Uterus (tissue), 4 donors: Measurements from ENCODE around the gene NEB. TPM values are rescaled to one million over a fixed set of nuclear protein-coding genes. Genes with fewer than 3 reads are reported as not detected.

Experiments used
- DNase-seq, 2 donors: peaks; one replicate each; pipeline ENCODE4 v3.0.0-alpha.2; 2019 to 2020
- H3K27ac ChIP-seq, 2 donors: fragments of 200-600 bp; sonication (generic); 1 replicate in 1 of 2; 2 replicates in 1 of 2; pipeline ENCODE4 v1.5.1; 2016 to 2018
- H3K27me3 ChIP-seq, 2 donors: fragments of 200-600 bp; sonication (generic); one replicate each; pipeline ENCODE4 v1.5.1; 2018 to 2019; ENCODE audit warnings: control low read depth in 1 of 2
- H3K36me3 ChIP-seq, 2 donors: fragments of 200-600 bp; sonication (generic); one replicate each; pipeline ENCODE4 v1.5.1; 2019; ENCODE audit warnings: control low read depth in 1 of 2
- H3K4me1 ChIP-seq, 2 donors: fragments of 200-600 bp; sonication (generic); one replicate each; pipeline ENCODE4 v1.5.1; 2018 to 2019; ENCODE audit warnings: control low read depth in 1 of 2
- H3K4me3 ChIP-seq, 2 donors: fragments of 200-600 bp; sonication (generic); 1 replicate in 1 of 2; 2 replicates in 1 of 2; pipeline ENCODE4 v1.5.1; 2018 to 2019; ENCODE audit warnings: mild to moderate bottlenecking in 1 of 2
- H3K9me3 ChIP-seq, 2 donors: fragments of 200-600 bp; sonication (generic); one replicate each; pipeline ENCODE4 v1.5.1; 2019; ENCODE audit warnings: control low read depth in 1 of 2
- POLR2A ChIP-seq, 2 donors: fragments of 450-650 bp; IDR thresholded peaks; one replicate each; pipeline ENCODE4 v1.6.1; 2016; ENCODE audit warnings: antibody characterized with exemption in 2 of 2, mild to moderate bottlenecking in 1 of 2, moderate library complexity in 1 of 2
- intact Hi-C: fragments of 100-400 bp; cut with DNase I; formaldehyde crosslinking; loops from one replicate; pipeline ENCODE4 v1.15.1; 2023; ENCODE audit warnings: low total_unique reads
- total RNA-seq, 4 donors: library from RNA; depleted of rRNA in 3 of 4; stranded (reverse); fragments of >200 nt in 3 of 4; gene quantifications; one replicate each; pipeline versions ENCODE4 v1.1.0 to v1.2.4, GENCODE V29; 2014 to 2023
- TF ChIP-seq, protein P1 (sequence below), 4 experiments: fragments of 200-600 bp in 2 of 4; fragments of 450-650 bp in 2 of 4; sonication (generic) in 2 of 4; IDR thresholded peaks; one replicate each; pipeline ENCODE4 v1.5.1; 2016 to 2019; ENCODE audit warnings: antibody characterized with exemption in 4 of 4, mild to moderate bottlenecking in 2 of 4, moderate library complexity in 1 of 4
- donor health status: DM: yes; HTN: yes; CAD: no.

Gene NEB
- total RNA-seq, 4 donors from 2014 or later, result under 0.01 to 2.2 (median 0.84) TPM

DNA sequence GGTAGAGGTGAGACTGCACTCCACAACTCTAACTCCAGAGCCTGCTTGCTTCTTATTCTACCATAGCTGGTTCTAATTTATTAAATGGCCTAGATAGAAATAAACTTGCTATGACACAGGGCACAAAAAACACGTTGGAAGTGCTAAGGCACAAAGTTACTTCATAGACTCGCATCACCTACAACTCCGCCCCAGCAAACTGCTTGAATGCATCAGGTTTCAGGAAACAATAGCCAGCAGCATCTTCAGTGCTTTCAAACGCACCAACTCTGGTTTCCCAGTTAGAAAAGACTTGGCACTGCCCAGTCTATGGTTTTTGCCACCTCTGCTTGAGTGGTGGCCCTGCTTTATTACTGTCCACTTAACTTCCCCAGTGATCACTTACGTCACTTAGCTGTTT is 182.0 kb downstream of the NEB start:
- H3K27me3 ChIP-seq, result no peaks in the 10 kb centered on the region
- H3K36me3 ChIP-seq, result no peaks in the 10 kb centered on the region
- H3K9me3 ChIP-seq, result no peaks in the 10 kb centered on the region
- no peak overlapping the region for H3K4me3 ChIP-seq
- intact Hi-C loops, result no loop called here
- no peak overlapping the region for H3K27ac ChIP-seq
- no peak for DNase-seq
- H3K4me1 ChIP-seq, result no peaks in the 10 kb centered on the region
- TF ChIP-seq, protein P1, sequence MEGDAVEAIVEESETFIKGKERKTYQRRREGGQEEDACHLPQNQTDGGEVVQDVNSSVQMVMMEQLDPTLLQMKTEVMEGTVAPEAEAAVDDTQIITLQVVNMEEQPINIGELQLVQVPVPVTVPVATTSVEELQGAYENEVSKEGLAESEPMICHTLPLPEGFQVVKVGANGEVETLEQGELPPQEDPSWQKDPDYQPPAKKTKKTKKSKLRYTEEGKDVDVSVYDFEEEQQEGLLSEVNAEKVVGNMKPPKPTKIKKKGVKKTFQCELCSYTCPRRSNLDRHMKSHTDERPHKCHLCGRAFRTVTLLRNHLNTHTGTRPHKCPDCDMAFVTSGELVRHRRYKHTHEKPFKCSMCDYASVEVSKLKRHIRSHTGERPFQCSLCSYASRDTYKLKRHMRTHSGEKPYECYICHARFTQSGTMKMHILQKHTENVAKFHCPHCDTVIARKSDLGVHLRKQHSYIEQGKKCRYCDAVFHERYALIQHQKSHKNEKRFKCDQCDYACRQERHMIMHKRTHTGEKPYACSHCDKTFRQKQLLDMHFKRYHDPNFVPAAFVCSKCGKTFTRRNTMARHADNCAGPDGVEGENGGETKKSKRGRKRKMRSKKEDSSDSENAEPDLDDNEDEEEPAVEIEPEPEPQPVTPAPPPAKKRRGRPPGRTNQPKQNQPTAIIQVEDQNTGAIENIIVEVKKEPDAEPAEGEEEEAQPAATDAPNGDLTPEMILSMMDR (IDR thresholded peaks at IDR 0.05), result no peak
- no peak for TF ChIP-seq POLR2A (IDR thresholded peaks at IDR 0.05)

DNA sequence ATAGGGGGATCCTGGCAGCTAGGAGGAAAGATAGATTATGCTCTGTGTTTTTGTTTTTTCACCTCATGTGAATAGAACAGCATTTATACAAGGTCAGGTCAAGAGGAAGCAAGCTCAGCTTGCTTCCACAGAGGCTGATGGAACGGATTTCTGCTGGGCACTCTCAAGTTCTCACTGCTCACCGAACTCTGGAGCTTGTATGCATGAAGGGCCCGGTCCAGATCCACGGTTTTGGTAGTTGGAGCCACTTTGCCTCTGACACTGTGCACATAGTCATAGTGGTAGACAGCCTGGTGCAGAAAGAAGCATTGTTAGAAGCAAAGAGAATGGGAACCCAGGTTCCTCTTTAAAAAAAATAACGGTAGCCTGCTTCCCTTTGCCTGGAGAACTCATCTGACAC is 182.7 kb downstream of the NEB start:
- Histone ChIP-seq H3K4me3 (no peak overlapping the region), H3K9me3 (no peaks in the 10 kb centered on the region), H3K36me3 (no peaks in the 10 kb centered on the region), H3K27me3 (no peaks in the 10 kb centered on the region), H3K4me1 (no peaks in the 10 kb centered on the region), H3K27ac (no peak overlapping the region)
- no peak for TF ChIP-seq POLR2A (IDR thresholded peaks at IDR 0.05)
- TF ChIP-seq, protein P1 (IDR thresholded peaks at IDR 0.05), result no peak
- no peak for DNase-seq
- intact Hi-C loops, result no loop called here

DNA sequence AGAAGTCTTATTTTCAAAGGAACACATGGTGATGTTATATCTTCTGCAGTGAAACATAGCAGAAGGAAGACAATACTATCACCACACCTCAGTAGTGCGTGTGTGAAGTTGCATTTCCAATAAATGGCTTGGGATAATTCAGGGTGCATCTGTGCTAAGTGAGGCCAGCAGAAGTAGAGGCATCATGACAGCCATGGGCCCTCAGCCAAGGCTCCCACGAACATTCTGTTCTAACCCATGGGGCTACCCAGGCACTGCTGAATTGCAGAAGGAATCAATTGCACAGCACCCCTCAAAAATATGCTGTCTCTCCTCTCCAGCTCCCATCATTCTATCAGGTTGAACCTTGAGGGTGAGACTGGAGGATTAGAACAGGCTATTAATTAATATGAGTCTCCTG is 185.1 kb downstream of the NEB start:
- H3K9me3 ChIP-seq, result no peaks in the 10 kb centered on the region
- DNase-seq, result no peak
- TF ChIP-seq, protein P1 (IDR thresholded peaks at IDR 0.05), result no peak
- TF ChIP-seq POLR2A (IDR thresholded peaks at IDR 0.05), result no peak
- H3K4me3 ChIP-seq, result no peak overlapping the region
- no peak overlapping the region for H3K27ac ChIP-seq
- no peaks in the 10 kb centered on the region for H3K4me1 ChIP-seq
- H3K36me3 ChIP-seq, result no peaks in the 10 kb centered on the region
- intact Hi-C loops, result no loop called here
- no peaks in the 10 kb centered on the region for H3K27me3 ChIP-seq

DNA sequence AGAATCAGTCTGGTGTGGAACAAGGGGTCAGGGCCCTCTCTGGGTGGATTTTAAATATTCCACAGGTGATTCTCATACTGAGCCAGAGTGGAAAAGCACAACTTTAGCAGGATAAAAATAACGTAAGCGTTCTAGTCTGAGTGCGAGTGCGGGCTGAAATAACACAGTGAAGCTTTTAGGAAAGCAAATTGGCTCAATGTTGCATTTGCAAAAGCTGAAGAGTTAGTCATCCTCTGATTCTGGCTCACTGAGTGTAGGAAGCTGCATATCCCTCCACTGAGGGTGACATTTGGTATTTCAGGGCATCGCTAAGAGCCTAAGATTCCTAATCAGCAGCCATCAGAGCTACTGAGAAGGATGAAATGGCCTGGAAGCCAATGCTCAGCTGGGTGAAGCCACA is 189.8 kb downstream of the NEB start:
- no peak for DNase-seq
- H3K4me3 ChIP-seq, result no peak overlapping the region
- no peak overlapping the region for H3K27ac ChIP-seq
- no peaks in the 10 kb centered on the region for H3K36me3 ChIP-seq
- TF ChIP-seq, protein P1 (IDR thresholded peaks at IDR 0.05), result no peak
- no peak for TF ChIP-seq POLR2A (IDR thresholded peaks at IDR 0.05)
- no peaks in the 10 kb centered on the region for H3K9me3 ChIP-seq
- H3K4me1 ChIP-seq, result no peaks in the 10 kb centered on the region
- H3K27me3 ChIP-seq, result no peaks in the 10 kb centered on the region
- intact Hi-C loops, result no loop called here

DNA sequence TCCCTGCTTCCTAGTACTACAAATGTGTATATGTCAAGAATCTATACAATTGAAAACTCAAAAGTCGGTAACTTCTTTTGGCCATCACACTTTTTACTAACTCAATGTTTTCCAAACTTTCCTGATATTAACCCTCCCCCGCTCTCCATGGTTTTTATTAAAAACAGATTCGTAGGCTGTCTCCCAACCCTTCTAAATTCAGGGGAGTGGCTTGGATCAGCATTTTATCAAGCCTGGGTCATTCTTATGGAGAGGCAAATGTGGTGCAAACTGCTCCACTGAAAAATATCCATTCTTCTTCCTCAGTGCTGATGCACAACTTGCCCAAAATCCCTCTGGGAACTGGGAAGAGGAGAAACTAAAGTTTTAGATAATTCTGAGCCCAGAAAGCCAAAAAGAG is 190.4 kb downstream of the NEB start:
- H3K9me3 ChIP-seq, result no peaks in the 10 kb centered on the region
- no peak overlapping the region for H3K4me3 ChIP-seq
- H3K27me3 ChIP-seq, result no peaks in the 10 kb centered on the region
- no peaks in the 10 kb centered on the region for H3K36me3 ChIP-seq
- no peak overlapping the region for H3K27ac ChIP-seq
- TF ChIP-seq, protein P1 (IDR thresholded peaks at IDR 0.05), result no peak
- TF ChIP-seq POLR2A (IDR thresholded peaks at IDR 0.05), result no peak
- DNase-seq, result no peak
- intact Hi-C loops, result no loop called here
- H3K4me1 ChIP-seq, result no peaks in the 10 kb centered on the region
